ENCODE data around the gene ZNF630. TPM values are rescaled to one million over a fixed set of nuclear protein-coding genes. Genes with fewer than 3 reads are reported as not detected.
"Not testable (repeated sequence)": the region's sequence is repeated elsewhere in the genome, so short reads cannot be mapped to it uniquely, and the experiment has no call there.

ZNF630 gene
- polyA plus RNA-seq (ENCODE audit: insufficient read length in 3 of 3): 1 to 10 TPM; 2.3 to 3.9 (median 3.4) TPM
- long read RNA-seq, donor 1: 0 reads
- long read RNA-seq, donor 2: 0 reads
- long read RNA-seq, donor 3, partial matches to known transcripts: 0 of 2 reads
- long read RNA-seq, donor 3, other reads (novel, unspliced or antisense): 0 of 2 reads
- long read RNA-seq, donor 4, partial matches to known transcripts: 0 of 1 reads
- long read RNA-seq, donor 4, other reads (novel, unspliced or antisense): 0 of 1 reads
- long read RNA-seq, donor 5: 0 reads
- long read RNA-seq, donor 6: 0 reads
- long read RNA-seq, donor 7: 0 reads
- long read RNA-seq, donor 8: 0 reads
- long read RNA-seq, donor 9: 0 reads
- long read RNA-seq, donor 10: 0 reads
- long read RNA-seq, donor 11, partial matches to known transcripts: 0 of 1 reads
- long read RNA-seq, donor 11, other reads (novel, unspliced or antisense): 0 of 1 reads
- long read RNA-seq, donor 12: 0 reads
- long read RNA-seq, donor 13: 0 reads
- long read RNA-seq, donor 14, partial matches to known transcripts: 0 of 1 reads
- long read RNA-seq, donor 14, other reads (novel, unspliced or antisense): 0 of 1 reads
- long read RNA-seq, donor 15: 0 reads
- long read RNA-seq, donor 16: 0 reads

GRCh38 chrX:48071064-48071985 is at the start of gene ZNF630:
ZNF630 (minus strand) TSS chrX:48071640; CDS start chrX:48066886, 4,754 bp downstream.
- DNase-seq: peak; percentile 72

- DNase-seq: no peak
These were observed 36.3 kb upstream of the ZNF630 start for GRCh38 chrX:48107717-48108116.

- DNase-seq: no peak
These were observed 31.5 kb upstream of the ZNF630 start for GRCh38 chrX:48102874-48103374.

- DNase-seq: no peak
These were observed 30.0 kb upstream of the ZNF630 start for GRCh38 chrX:48101443-48101842.

- not testable (repeated sequence) for DNase-seq
These were observed 21.1 kb upstream of the ZNF630 start for GRCh38 chrX:48092558-48092957.

GRCh38 chrX:48090123-48090522 is 18.7 kb upstream of the ZNF630 start:
- DNase-seq: no peak

GRCh38 chrX:48086082-48086481 is 14.6 kb upstream of the ZNF630 start:
- DNase-seq: no peak

GRCh38 chrX:48083706-48084105 is 12.3 kb upstream of the ZNF630 start:
- no peak for DNase-seq

GRCh38 chrX:48083212-48083611 is 11.8 kb upstream of the ZNF630 start:
- DNase-seq: peak; percentile 38

GRCh38 chrX:48076343-48076742 is 4.9 kb upstream of the ZNF630 start:
- no peak for DNase-seq

- no peak for DNase-seq
These were observed 656 bp upstream of the ZNF630 start for GRCh38 chrX:48071986-48072605.

GRCh38 chrX:48068096-48068887 is 3.1 kb downstream of the ZNF630 start:
- no peak for DNase-seq

- DNase-seq: no peak
These were observed 7.2 kb downstream of the ZNF630 start for GRCh38 chrX:48064261-48064660.

GRCh38 chrX:48059296-48059639 is 12.2 kb downstream of the ZNF630 start:
- no peak for DNase-seq

GRCh38 chrX:48058621-48059295 is 12.7 kb downstream of the ZNF630 start:
- no peak for DNase-seq

GRCh38 chrX:48046846-48047245 is 24.6 kb downstream of the ZNF630 start:
- no peak for DNase-seq

GRCh38 chrX:48045410-48046311 is 25.8 kb downstream of the ZNF630 start:
- no peak for DNase-seq

GRCh38 chrX:48043056-48043455 is 28.4 kb downstream of the ZNF630 start:
- no peak for DNase-seq

GRCh38 chrX:48035891-48036290 is 35.5 kb downstream of the ZNF630 start:
- DNase-seq: no peak
